Smooth muscle cell of the brain vasculature (primary cell): ENCODE measurements around the gene SLC5A2.
"Not testable (repeated sequence)": the region's sequence is repeated elsewhere in the genome, so short reads cannot be mapped to it uniquely, and the experiment has no call there.

ENCODE experiments used
- DNase-seq: peaks from one replicate; pipeline ENCODE4 v3.0.0-alpha.2; 2012; ENCODE audit warnings: low read depth, low spot score

SLC5A2 gene

GRCh38 chr16:31483081-31483480 is at the start of gene SLC5A2:
Gene SLC5A2, plus strand, starts transcription at chr16:31483123. Its CDS starts 14 bp downstream, at chr16:31483137.
- no peak for DNase-seq

- no peak for DNase-seq
These were observed 47.3 kb upstream of the SLC5A2 start for GRCh38 chr16:31435341-31436220.

- no peak for DNase-seq
These were observed 46.5 kb upstream of the SLC5A2 start for GRCh38 chr16:31436221-31437045.

- no peak for DNase-seq
These were observed 44.5 kb upstream of the SLC5A2 start for GRCh38 chr16:31438414-31438813.

- not testable (repeated sequence) for DNase-seq
These were observed 43.9 kb upstream of the SLC5A2 start for GRCh38 chr16:31439023-31439422.

GRCh38 chr16:31439519-31439918 is 43.4 kb upstream of the SLC5A2 start:
- DNase-seq = no peak

- DNase-seq = no peak
These were observed 42.3 kb upstream of the SLC5A2 start for GRCh38 chr16:31440516-31441184.

GRCh38 chr16:31441956-31442355 is 41.0 kb upstream of the SLC5A2 start:
- no peak for DNase-seq

- DNase-seq = not testable (repeated sequence)
These were observed 37.0 kb upstream of the SLC5A2 start for GRCh38 chr16:31445931-31446330.

- no peak for DNase-seq
These were observed 31.7 kb upstream of the SLC5A2 start for GRCh38 chr16:31451201-31451600.

GRCh38 chr16:31451681-31452351 is 31.1 kb upstream of the SLC5A2 start:
- DNase-seq = no peak

GRCh38 chr16:31452631-31453106 is 30.3 kb upstream of the SLC5A2 start:
- DNase-seq = peak; percentile 73

- no peak for DNase-seq
These were observed 29.4 kb upstream of the SLC5A2 start for GRCh38 chr16:31453255-31454204.

- DNase-seq = no peak
These were observed 27.2 kb upstream of the SLC5A2 start for GRCh38 chr16:31455601-31456314.

- no peak for DNase-seq
These were observed 25.9 kb upstream of the SLC5A2 start for GRCh38 chr16:31456988-31457360.

- DNase-seq = no peak
These were observed 24.7 kb upstream of the SLC5A2 start for GRCh38 chr16:31458073-31458843.

GRCh38 chr16:31458844-31459686 is 23.9 kb upstream of the SLC5A2 start, which contains the start of gene ARMC5:
Gene ARMC5, plus strand, starts transcription at chr16:31459501. Its CDS starts 24 bp downstream, at chr16:31459525.
- DNase-seq = peak; percentile 97
